Activated gamma-delta T cell treated with Interleukin-2 at 50 U/mL for 16 hours (primary cell): ENCODE results near the gene AIRE.
"Not testable (repeated sequence)": the region's sequence is repeated elsewhere in the genome, so short reads cannot be mapped to it uniquely, and the experiment has no call there.

Source experiments
- DNase-seq: peaks from one replicate; pipeline ENCODE4 v3.0.0-alpha.2; 2020

The AIRE gene

GRCh38 chr21:44291936-44292811, 6.5 kb downstream of the AIRE start:
- no peak for DNase-seq

- no peak for DNase-seq
Measured at GRCh38 chr21:44292812-44293195, 7.1 kb downstream of the AIRE start.

- peak; percentile 32 for DNase-seq
Measured at GRCh38 chr21:44293551-44294231, 8.0 kb downstream of the AIRE start.

- no peak for DNase-seq
Measured at GRCh38 chr21:44294391-44295162, 8.9 kb downstream of the AIRE start.

- DNase-seq = no peak
Measured at GRCh38 chr21:44295163-44295573, 9.5 kb downstream of the AIRE start.

- DNase-seq = no peak
Measured at GRCh38 chr21:44295646-44296045, 10.0 kb downstream of the AIRE start.

- DNase-seq = no peak
Measured at GRCh38 chr21:44296103-44296519, 10.4 kb downstream of the AIRE start.

GRCh38 chr21:44296916-44297315, 11.2 kb downstream of the AIRE start:
- no peak for DNase-seq

GRCh38 chr21:44297525-44298290, 12.0 kb downstream of the AIRE start:
- peak; percentile 64 for DNase-seq

GRCh38 chr21:44298301-44298700, 12.6 kb downstream of the AIRE start:
- no peak for DNase-seq

- DNase-seq = no peak
Measured at GRCh38 chr21:44299085-44299457, 13.4 kb downstream of the AIRE start.

GRCh38 chr21:44299458-44300261, 14.0 kb downstream of the AIRE start, which contains the start of gene PFKL:
PFKL (plus strand) TSS chr21:44300053; CDS start chr21:44300106, 53 bp downstream.
- DNase-seq = peak; percentile 42

- DNase-seq = peak; percentile 55
Measured at GRCh38 chr21:44300262-44300959, 14.7 kb downstream of the AIRE start.

GRCh38 chr21:44301141-44301540, 15.5 kb downstream of the AIRE start:
- no peak for DNase-seq

GRCh38 chr21:44301961-44302406, 16.3 kb downstream of the AIRE start:
- no peak for DNase-seq

- DNase-seq = not testable (repeated sequence)
Measured at GRCh38 chr21:44302573-44303401, 17.1 kb downstream of the AIRE start.

- DNase-seq = no peak
Measured at GRCh38 chr21:44303490-44303981, 17.9 kb downstream of the AIRE start.

GRCh38 chr21:44304011-44304616, 18.4 kb downstream of the AIRE start:
- no peak for DNase-seq

GRCh38 chr21:44304877-44305293, 19.2 kb downstream of the AIRE start:
- DNase-seq = peak; percentile 37
